Panc1 (cell line): ENCODE data around the gene C19orf47. TPM values are rescaled to one million over a fixed set of nuclear protein-coding genes. Genes with fewer than 3 reads are reported as not detected.

Source experiments
- ATAC-seq: fragments of 200-7000 bp; cut with Tn5 transposase; 2 replicates; pipeline ENCODE4 v1.9.1; 2020; ENCODE audit warnings: mild to moderate bottlenecking, moderate library complexity
- BruUV-seq: library from RNA; stranded (reverse); fragments of 400-500 nt; replicated peaks from 2 replicates; lab custom pipeline; 2021; lab: Mats Ljungman, UMichigan
- CTCF ChIA-PET: fragments of 300-600 bp; sonication (Branson Sonifier 250); formaldehyde crosslinking; loops from one replicate; lab custom pipeline; 2022; ENCODE audit warnings: antibody characterized with exemption; lab: Charles Lee
- POLR2A ChIA-PET: fragments of 300-600 bp; sonication (Branson Sonifier 250); formaldehyde crosslinking; loops from one replicate; lab custom pipeline; 2022; ENCODE audit warnings: antibody characterized with exemption; lab: Charles Lee
- DNase-seq: peaks from one replicate; pipeline ENCODE4 v3.0.0-alpha.2; 2010; ENCODE audit warnings: low read depth, low spot score
- H3K27ac ChIP-seq: 2 replicates; pipeline ENCODE4 v1.5.1; 2011; ENCODE audit warnings: mild to moderate bottlenecking, low read length, inconsistent platforms
- H3K27me3 ChIP-seq: fragments of 200-500 bp; sonication (Bioruptor generic); 2 replicates; pipeline ENCODE4 v1.6.0; 2014; ENCODE audit warnings: low read length, inconsistent platforms; ENCODE audit not compliant: control insufficient read depth, insufficient read depth
- H3K36me3 ChIP-seq: fragments of 200-500 bp; sonication (Bioruptor generic); 2 replicates; pipeline ENCODE4 v1.5.1; 2014; ENCODE audit warnings: inconsistent platforms, mild to moderate bottlenecking, low read length, moderate library complexity; ENCODE audit not compliant: control insufficient read depth, insufficient read depth
- H3K4me1 ChIP-seq: 2 replicates; pipeline ENCODE4 v1.5.1; 2011; ENCODE audit warnings: inconsistent platforms, mild to moderate bottlenecking, low read length, moderate library complexity; ENCODE audit not compliant: control insufficient read depth, insufficient read depth
- H3K4me3 ChIP-seq, 2 experiments: 2 replicates each; pipeline ENCODE4 v1.5.1; 2011 to 2012; ENCODE audit warnings: low read depth in 2 of 2, low read length in 2 of 2, mild to moderate bottlenecking in 2 of 2, inconsistent platforms in 1 of 2, moderate library complexity in 1 of 2
- H3K9me3 ChIP-seq: fragments of 200-500 bp; sonication (Bioruptor generic); 2 replicates; pipeline ENCODE4 v1.5.1; 2014; ENCODE audit warnings: low read depth, mild to moderate bottlenecking, inconsistent platforms, low read length, moderate library complexity; ENCODE audit not compliant: control insufficient read depth, insufficient read depth
- CTCF ChIP-seq: fragments of 450-650 bp; IDR thresholded peaks from 2 replicates; pipeline ENCODE4 v1.5.1; 2017; ENCODE audit warnings: mild to moderate bottlenecking
- POLR2AphosphoS5 ChIP-seq: IDR thresholded peaks from 2 replicates; pipeline ENCODE4 v1.6.1; 2012; ENCODE audit warnings: mild to moderate bottlenecking, low read depth, low read length, moderate library complexity
- REST ChIP-seq, 2 experiments: IDR thresholded peaks; 2 replicates each; pipeline ENCODE4 v1.6.1; 2011 to 2012; ENCODE audit warnings: low read depth in 2 of 2, control low read depth in 1 of 2, low read length in 1 of 2, mild to moderate bottlenecking in 1 of 2, moderate library complexity in 1 of 2; ENCODE audit not compliant: insufficient read depth in 1 of 2
- SIN3A ChIP-seq: IDR thresholded peaks from 2 replicates; pipeline ENCODE4 v1.6.1; 2012; ENCODE audit warnings: low read depth, mild to moderate bottlenecking, low read length, moderate library complexity, borderline replicate concordance; ENCODE audit not compliant: insufficient read depth
- TCF7L2 ChIP-seq: IDR thresholded peaks from 2 replicates; pipeline ENCODE4 v1.6.1; 2011; ENCODE audit warnings: mild to moderate bottlenecking, low read depth, low read length, inconsistent platforms
- in situ Hi-C: cut with HindIII; loops from 2 replicates; pipeline ENCODE4 v1.10.0; 2016; ENCODE audit warnings: low sequenced_read_pairs, low pct_unique_long_range_greater_than_20kb
- intact Hi-C: fragments of 100-400 bp; cut with micrococcal nuclease; formaldehyde crosslinking; loops from one replicate; pipeline ENCODE4 v1.10.0; 2022; ENCODE audit not compliant: unreplicated experiment
- total RNA-seq: library from RNA; stranded (reverse); gene quantifications from one replicate; pipeline ENCODE4 v1.2.1, GENCODE V29; 2021; ENCODE audit not compliant: unreplicated experiment

The C19orf47 gene
- total RNA-seq, 1 experiment from 2014 or later = 29.0 TPM

- intact Hi-C loops = no loop called here
Observed at GRCh38 chr19:40284501-40285352, 63.5 kb downstream of the C19orf47 start, which contains the start of gene AKT2. Gene AKT2 (minus strand): TSS chr19:40285345. CDS start chr19:40265267, 20,078 bp downstream.

More at GRCh38 chr19:40284501-40285352, 63.5 kb downstream of the C19orf47 start, which contains the start of gene AKT2:
- in situ Hi-C loops = no loop called here
- Histone ChIP-seq H3K4me1 (peaks cover 60% of the 10 kb centered on the region), H3K27me3 (no peaks in the 10 kb centered on the region), H3K36me3 (peaks cover 9% of the 10 kb centered on the region; the same call in 1 of the 2 replicates), H3K9me3 (no peaks in the 10 kb centered on the region), H3K27ac (peak within 1 kb of the TSS; percentile 89), H3K4me3 (peak within 1 kb of the TSS; percentile 36 to 47)
- BruUV-seq = no TSS peak
- DNase-seq = no peak
- CTCF ChIA-PET = interaction anchor here (0.6 to 9.2 kb wide), 14 partner anchors 12 to 887 kb away, joined by 3 to 116 read pairs (median 4); no protein-coding TSS in a partner anchor
- TF ChIP-seq POLR2AphosphoS5 (no peak), TCF7L2 (no peak), SIN3A (no peak), CTCF (no peak), REST (IDR thresholded peaks at IDR 0.05; ENCODE audit: insufficient read depth in 1 of 2, low read depth in 2 of 2, low read length in 1 of 2) (no peak)
- POLR2A ChIA-PET = interaction anchor here (0.5 to 1.0 kb wide), 14 partner anchors 8 to 894 kb away, joined by 3 to 5 read pairs (median 4); partner anchors contain the start of genes PAF1 and ZNF780A
- peak; percentile 74 for ATAC-seq
